HG02798 (cell line): Measurements from ENCODE around the gene BCL2L11.
"Not testable (repeated sequence)": the region's sequence is repeated elsewhere in the genome, so short reads cannot be mapped to it uniquely, and the experiment has no call there.

ENCODE experiments used
- ATAC-seq: cut with Tn5 transposase; IDR thresholded peaks from one replicate; pipeline ENCODE4 v1.9.1; 2021; ENCODE audit warnings: mild to moderate bottlenecking; ENCODE audit not compliant: unreplicated experiment, poor library complexity

BCL2L11 gene, protein sequence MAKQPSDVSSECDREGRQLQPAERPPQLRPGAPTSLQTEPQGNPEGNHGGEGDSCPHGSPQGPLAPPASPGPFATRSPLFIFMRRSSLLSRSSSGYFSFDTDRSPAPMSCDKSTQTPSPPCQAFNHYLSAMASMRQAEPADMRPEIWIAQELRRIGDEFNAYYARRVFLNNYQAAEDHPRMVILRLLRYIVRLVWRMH

DNA sequence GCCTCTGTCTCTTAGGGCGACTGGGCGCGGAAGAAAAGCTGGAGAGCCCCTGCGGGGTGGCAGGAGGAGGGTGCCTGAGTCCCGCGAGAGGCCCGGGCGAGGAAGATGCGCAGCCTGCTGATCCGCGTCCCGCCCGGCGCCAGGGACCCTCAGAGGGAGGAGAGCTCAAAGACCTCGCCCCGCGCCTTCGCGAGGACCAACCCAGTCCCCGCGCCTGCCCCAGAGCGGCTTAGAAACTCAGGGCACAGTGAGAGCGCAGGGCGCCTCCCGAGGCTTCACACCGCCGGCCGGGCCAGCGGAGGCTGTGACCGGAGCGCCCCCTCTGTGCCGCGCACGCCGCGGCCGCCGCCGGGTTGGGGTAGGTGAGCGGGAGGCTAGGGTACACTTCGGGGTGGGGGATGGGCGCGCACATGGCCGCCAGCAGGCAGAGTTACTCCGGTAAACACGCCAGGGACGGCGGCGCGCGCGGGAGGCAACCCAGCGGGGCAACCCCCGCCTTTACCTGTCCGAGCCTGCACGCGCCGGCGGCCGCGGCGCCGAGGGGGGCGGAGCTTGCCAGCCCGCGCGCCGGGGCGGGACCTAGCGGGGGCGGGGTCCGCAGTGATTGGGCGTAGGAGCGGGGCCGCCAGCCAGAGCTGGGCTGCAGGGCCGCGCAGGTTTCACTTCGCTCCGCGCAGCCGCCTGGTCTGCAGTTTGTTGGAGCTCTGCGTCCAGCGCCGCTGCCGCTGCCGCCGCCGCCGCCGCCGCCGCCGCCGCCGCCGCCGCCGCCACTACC, at the start of gene BCL2L11:
TSS of gene BCL2L11 (plus strand) at position 662 of the 775 bp plus-strand sequence. CDS start 2,832 bp downstream, outside the sequence.
- peak; percentile 63 for ATAC-seq

DNA sequence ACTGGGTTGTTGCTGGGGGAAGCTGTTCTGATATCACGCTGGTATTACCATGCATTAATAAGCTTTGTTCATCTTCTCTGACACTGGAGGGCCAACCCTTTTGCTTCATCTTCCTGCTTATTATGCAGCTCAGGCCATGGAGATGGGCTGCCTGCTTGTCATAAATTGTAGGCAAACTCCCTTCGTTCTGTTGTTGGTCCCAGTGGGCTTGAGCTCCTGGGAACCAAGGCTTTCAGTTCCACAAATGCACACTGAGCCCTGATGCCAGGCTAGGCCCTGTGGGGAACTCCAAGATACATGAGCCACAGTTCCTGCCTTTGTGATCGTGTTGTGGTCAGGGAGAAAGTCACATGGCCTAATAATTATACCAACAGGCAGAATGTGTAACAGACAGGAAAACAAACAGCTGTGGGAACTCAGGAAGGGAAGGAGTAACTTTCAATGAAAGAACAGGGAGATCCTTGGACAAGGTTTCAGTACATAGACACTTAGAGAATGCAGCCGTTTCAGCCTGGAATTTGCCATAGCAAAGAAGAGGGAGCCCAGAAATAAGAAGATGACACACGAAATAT, 49.0 kb upstream of the BCL2L11 start:
- ATAC-seq = no peak

DNA sequence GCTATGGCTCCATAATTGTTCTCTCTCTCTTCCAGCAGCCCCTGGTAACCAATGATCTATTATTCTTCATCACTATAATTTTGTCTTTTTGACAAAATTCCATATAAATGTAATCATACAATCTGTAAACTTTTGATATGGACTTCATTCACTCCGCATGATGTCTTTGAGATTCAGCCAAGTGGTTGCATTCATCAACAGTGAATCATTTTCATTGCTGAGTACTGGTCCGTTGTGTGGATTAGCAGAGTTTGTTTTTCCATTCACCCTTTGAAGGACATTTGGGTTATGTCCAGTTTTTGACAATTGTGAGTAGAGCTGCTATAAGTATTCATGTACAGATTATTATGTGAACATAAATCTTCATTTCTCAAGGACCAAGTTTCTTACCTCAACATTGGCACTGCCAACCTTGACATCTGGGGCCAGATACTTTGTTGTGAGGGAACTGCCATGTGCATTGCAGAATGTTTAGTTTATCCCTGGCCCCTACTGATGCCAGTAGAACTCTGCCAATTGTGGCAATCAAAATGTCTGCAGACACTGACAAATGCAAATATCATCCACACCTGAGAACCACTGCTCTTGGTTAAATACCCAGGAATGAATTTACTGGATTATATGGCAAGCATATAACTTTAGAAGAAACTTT, 48.4 kb upstream of the BCL2L11 start:
- ATAC-seq = no peak

DNA sequence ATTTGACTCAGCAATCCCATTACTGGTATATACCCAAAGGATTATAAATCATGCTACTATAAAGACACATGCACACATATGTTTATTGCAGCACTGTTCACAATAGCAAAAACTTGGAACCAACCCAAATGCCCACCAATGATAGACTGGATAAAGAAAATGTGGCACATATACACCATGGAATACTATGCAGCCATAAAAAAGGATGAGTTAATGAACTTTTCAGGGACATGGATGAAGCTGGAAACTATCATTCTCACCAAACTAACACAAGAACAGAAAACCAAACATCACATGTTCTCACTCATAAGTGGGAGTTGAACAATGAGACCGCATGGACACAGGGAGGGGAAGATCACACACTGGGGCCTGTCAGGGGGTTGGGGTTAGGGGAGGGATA, 38.1 kb upstream of the BCL2L11 start:
- not testable (repeated sequence) for ATAC-seq

DNA sequence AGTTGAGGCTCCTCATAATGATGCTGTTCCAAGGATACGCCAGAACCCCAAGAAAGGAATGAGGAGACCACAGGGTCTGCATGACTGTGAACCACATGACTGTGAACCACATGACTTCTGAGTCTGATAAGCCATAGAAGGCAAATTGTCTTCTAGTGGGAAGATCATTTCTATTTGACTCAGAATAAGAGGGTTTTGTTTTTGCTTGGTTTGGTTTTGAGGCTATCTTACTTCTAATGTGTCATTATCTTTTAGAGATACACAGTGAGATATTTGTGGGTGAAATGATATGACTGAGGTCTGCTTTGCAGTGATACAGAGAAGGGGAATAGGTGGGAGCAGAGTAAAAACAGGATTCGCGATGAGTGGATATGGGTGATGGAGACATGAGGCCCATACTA, 28.9 kb upstream of the BCL2L11 start:
- ATAC-seq = peak; percentile 49

DNA sequence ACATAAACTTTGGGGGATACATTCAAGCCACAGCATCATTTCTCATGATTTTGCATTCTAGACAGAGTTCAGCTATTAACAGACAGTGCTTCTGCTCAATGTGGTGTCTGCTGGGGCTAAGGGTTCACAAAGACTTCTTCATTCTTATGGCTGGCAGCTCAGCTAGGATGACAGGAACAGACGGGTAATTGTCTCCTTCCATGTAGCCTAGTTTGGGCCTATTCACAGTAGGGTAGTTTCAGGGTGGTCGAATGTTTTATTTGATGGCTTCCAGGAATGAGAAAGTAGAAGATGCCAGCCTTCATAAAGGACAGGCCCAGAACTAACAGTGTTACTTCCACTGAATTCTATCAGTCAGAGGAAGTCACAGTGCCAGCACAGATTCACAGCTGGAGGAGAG, 26.0 kb upstream of the BCL2L11 start:
- no peak for ATAC-seq

DNA sequence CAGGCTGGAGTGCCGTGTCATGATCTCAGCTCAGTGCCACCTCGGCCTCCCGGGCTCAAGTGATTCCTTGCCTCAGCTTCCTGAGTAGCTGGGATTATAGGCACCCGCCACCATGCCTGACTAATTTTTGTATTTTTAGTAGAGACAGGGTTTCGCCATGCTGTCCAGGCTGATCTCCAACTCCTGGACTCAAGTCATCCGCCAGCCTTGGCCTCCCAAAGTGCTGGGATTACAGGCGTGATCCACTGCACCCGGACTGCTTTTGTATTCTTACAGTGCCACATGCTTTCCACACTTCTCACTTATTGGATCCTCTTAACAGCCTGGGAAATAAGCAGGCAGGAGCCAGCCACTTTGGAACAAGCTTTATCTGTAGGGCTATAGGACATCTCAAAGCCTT, 25.3 kb upstream of the BCL2L11 start:
- no peak for ATAC-seq

DNA sequence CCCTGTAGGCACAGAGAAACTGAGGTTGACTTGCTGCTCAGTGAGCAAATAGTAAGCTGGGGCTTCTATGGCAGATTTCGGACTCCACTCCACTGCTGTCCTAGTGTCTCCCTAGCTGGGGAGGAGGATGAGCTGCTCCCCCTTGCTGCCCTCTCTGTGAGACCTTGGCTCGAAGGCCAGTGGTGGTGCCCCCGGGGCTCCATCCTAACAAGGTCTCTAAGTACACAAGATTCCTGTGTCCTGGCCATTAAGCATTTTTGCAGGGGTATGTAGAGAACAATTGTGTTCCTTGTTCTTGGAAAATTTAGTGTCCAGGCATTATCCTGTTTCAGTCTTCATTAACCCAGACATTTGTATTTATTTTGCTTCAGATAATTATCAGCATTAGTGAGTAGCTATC, 21.3 kb upstream of the BCL2L11 start:
- no peak for ATAC-seq

DNA sequence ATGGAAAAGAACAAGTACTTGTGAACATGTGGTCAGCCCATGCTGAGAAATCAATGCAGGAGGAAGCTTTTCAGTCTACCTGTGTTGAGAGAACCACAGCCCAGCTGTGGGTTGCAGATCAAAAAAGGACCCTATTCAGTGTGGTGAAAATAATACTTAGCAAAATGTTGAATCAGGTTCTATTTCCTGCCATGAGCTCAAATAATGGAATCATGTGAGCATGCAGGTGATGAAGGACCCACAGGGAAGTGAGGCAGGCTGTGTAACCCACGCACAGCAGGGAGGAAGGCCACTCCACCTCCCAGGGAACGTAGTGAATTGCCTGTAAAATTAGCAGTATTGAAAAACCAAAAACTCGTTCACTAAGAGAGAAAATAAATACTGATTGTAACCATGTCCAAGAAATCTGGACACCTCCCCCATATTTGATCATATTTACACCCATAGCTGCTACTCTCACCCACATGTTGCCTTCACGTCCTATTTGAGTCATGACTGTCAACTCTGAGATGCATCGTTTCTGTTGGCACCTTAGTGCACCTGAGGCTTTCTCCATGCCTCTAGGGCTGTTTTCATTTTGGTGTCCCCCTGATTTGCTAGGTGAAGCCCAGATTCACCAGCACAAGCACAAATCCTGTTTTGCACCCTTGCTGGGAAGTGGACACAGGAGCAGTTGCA, 20.5 kb upstream of the BCL2L11 start:
- peak; percentile 38 for ATAC-seq

DNA sequence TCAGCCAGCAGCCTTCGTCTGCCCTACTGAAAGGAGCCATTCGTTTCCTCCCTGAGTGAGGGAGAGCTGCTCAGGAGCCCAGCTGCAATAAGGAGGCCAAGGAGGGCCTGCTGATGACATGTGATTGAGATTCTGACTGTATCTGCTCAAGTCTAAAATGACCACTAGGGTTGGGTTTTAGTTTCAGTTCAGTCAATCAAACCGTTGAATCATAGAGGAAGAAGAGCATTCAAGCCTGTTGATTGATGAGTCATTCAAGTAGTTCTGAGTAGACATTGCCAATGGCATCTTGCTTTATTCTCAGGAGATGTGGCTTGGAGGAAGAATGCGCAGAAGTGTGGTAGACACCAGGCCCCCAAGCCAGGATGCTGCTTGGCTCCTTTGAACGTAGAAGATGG, 19.9 kb upstream of the BCL2L11 start:
- ATAC-seq = peak; percentile 77

DNA sequence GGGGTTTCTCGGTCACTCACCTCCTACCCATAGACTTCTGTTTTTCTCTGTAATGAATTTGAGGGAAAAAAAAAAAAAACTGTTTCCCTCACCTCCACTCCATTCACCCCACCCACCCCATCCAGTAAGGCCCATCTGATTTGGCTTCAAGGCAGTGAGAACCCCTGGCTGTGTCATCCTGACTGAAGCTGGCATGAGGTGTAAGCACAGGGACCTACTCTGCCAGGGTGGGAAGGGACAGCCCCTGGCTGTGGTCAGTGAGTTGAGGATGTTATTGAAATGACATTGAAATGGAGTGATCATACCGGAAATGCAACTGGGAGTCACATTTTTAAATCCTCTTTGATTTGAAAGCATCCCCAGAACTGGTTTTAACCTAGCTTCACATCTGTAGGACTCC, 19.1 kb upstream of the BCL2L11 start:
- ATAC-seq = no peak

DNA sequence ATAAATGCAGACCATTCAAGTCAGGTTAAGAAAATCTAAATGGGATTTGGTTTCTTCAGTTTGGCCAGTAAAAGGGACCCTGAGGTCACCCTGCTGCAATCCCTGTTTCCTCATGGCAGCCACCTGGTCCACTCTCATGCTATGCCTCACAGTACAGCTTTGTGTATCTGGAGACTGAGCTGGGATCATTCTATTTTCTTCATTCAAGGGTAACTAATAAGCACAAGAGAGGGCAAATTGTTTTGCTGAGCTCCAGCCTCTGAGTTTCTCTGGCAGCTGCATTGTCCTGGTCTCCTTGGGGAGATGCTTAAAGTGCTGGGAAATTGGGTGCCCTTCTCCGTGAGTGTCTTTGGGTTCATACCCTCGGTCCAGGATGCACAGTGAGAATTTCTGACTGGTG, 18.5 kb upstream of the BCL2L11 start:
- ATAC-seq = no peak

DNA sequence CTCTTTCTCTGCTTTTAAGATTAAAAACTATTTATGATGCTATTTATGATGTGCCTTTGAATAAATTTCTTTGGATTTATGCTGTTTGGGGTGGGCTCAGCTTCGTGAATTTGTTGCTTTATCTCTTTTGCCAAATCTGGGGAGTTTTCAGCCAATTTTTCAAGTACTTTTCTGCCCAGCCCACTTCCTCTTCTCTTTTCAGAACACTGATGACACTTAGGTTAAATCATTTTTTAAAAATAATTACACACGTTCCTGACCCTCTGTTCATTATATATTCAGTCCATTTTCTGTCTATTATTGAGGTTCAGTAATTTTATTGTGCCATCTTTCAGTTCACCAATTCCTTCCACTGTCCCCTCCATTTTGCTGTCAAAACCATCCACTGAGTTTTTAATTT, 14.8 kb upstream of the BCL2L11 start:
- no peak for ATAC-seq

DNA sequence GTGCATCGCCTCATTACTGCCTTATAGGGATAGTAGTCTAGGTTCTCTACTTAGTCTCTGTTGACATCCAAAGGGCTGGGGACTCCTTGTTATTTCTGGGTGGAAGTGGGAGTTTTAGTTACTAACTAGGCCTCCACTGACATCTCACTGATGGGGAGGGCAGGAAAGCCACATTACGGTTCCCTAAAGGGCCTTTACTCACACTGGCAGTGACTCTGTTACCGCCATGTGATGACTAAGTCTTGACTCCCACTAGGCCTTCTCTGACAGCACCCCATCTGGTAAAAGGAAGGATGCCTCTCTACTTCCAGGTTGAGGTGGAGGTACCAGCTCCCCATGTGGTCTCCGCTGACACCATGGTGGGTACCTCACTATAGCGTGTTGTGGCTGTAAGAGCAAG, 14.0 kb upstream of the BCL2L11 start:
- no peak for ATAC-seq

DNA sequence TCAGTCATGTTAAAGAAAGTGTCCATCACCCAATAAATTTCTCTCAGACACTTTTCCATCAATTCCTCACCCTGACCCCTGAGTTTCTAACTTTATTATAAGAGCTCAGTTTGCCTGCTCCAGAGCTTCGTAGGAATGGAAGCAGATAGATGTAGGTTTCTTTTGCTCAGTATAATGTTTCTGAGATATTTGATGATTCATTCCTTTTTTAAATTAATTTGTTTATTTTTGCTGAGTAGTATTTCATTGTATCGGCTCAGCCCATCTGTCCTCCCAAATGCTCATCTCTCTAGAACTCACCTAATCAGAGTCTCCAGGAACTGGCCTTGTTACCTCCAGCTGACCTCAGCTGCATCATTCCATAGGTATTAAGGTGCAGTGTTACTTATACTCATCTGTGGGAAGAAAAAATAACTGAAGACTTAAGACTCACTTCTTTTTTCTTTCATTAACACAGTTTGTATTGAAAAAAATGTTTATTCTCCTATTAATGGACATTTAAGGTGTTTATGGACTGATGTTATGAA, 11.9 kb upstream of the BCL2L11 start:
- no peak for ATAC-seq

DNA sequence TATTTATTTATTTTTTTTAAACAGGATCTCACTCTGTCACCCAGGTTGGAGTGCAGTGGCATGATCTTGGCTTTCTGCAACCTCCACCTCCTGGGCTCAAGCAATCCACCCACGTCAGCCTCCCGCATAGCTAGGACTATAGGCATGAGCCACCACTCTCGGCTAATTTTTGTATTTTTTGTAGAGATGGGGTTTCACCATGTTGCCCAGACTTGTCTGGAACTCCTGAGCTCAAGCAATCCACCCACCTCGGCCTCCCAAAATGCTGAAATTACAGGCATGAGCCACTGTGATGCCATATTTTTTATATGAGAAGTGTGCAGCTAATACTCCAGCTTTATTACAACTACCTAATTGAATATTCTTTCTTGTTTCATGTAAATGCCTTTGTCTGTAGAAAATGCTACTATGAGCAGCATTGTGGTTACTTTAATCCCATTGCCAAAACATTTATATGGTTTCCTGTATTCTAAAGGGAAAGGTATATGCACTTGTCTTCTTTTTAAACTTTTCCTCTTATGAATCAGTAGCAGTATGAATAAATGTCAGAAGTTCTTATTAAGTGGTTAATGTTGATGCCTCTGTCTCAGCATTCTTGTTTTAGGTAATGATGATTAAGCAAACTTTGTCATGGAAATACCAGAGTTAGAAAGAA, 9.5 kb upstream of the BCL2L11 start:
- ATAC-seq = no peak

DNA sequence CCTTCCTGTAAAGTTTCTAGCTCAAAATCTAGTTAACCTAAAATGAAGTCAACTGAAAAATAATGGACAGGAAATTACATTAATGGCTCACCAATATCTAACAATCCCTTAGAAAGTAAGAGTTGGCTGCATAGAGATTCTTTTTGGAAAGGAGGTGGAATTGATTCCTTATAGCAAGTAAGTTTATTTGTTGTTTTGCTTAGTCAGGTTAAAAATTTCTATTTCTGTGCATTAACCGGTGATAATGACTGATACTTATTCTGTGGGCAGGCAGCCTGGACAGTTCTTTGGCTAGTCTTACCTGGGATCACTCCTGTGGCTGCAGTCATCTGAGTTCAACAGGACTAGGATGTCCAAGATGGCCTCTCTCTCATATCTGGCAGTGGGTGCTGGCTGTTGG, 6.9 kb upstream of the BCL2L11 start:
- no peak for ATAC-seq

DNA sequence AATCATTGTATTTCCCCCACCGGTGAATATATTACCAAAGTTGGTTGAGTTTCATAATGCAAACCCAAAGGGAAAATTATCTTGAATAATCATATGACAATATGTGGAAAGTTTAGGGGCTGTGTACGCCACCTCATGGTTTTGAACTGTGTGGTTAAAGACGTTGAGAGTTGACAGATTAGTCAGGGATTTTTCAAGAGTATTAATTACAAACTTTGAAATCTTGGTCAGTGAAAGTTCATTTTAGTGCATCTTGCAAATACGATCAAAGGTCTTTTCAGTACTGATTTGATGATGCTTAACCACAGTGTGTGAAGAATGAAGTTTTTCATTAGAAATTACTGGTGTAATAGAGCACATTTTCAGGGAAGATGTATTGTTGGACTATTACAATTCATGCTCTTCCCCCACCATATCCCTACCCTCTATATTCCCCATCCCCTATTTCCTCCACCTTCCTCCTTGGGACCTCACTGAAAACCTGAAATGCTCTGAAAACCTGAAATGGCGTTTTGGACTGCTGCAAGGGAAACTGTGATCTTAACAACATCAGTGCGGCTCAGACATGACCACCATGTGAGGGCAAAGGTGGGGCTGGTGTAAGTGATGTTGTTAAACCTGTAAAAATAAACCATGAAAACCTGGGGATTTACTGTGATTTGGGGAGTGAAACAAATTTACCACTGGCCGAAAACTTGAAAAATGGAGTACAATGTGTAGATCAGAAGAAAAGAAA, 4.5 kb upstream of the BCL2L11 start:
- ATAC-seq = no peak

DNA sequence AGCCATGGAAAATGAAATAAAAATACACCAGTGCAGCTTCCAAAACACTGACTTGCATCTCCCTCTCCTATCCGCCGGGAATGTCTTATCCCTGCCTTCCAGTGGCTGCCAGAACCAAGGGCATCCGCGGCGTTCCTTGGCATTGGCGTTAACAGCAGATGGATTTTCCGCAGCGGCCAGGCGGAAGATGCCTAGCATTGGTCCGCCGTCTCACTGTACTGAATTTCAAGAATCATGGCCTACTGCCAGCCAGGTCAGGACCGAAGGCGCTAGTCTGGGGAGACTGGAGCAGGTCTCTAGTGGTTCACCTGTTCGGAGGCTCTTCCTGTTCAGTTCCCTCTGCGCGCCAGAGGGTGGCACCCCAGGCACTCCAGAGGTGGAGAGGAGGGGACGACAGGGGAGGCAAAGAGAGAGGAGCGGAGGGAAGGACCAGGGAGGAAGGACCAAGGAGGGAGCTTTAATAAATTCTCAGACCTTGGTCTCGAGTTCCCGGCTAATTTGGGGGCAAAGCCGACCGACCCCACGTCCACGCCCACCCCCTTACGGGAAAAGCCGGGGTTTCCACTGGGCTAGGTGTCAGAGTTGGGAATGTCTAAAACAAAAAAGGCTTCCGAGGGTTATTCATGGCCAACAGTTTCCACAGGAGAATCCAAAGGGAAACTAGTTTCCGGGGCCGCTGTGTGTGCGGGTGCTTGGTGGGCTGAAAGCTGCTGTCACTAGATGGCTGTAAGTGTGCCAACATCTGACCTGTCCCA, 3.7 kb upstream of the BCL2L11 start:
- peak; percentile 16 for ATAC-seq
